Gastroesophageal sphincter (tissue), 3 donors: ENCODE results near the gene TMEM125.

ENCODE experiments used
- POLR2AphosphoS5 ChIP-seq: sonication (generic); formaldehyde crosslinking; IDR thresholded peaks from one replicate; pipeline ENCODE4 v1.6.1; 2017; ENCODE audit warnings: antibody characterized with exemption
- TF ChIP-seq, protein P1 (sequence below), 4 experiments: fragments of 200-600 bp in 2 of 4; fragments of 450-650 bp in 2 of 4; sonication (generic) in 1 of 4; IDR thresholded peaks; one replicate each; pipeline ENCODE4 v1.5.1; 2017 to 2019; ENCODE audit warnings: antibody characterized with exemption in 4 of 4, mild to moderate bottlenecking in 2 of 4, moderate library complexity in 2 of 4

DNA sequence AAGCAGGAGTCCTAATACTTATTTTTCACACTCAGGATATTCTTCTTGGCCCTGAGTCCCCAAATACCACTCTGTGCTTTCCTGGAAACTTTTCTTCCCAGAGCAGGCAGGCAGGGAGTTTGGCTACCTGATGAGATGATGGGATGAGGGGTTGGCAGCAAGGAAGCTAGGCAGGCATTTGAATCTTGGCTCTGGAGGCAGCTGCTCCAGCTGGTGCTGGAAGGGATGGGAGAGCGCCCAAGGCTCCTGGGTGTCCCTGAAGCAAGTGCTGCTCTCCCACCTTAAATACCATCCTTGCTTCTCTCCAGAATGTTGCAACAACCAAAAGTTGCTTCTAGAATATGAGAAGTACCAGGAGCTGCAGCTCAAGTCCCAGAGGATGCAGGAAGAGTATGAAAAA is 48.0 kb upstream of the TMEM125 start:
- TF ChIP-seq, protein P1, sequence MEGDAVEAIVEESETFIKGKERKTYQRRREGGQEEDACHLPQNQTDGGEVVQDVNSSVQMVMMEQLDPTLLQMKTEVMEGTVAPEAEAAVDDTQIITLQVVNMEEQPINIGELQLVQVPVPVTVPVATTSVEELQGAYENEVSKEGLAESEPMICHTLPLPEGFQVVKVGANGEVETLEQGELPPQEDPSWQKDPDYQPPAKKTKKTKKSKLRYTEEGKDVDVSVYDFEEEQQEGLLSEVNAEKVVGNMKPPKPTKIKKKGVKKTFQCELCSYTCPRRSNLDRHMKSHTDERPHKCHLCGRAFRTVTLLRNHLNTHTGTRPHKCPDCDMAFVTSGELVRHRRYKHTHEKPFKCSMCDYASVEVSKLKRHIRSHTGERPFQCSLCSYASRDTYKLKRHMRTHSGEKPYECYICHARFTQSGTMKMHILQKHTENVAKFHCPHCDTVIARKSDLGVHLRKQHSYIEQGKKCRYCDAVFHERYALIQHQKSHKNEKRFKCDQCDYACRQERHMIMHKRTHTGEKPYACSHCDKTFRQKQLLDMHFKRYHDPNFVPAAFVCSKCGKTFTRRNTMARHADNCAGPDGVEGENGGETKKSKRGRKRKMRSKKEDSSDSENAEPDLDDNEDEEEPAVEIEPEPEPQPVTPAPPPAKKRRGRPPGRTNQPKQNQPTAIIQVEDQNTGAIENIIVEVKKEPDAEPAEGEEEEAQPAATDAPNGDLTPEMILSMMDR (IDR thresholded peaks at IDR 0.05), result no peak
- no peak for TF ChIP-seq POLR2AphosphoS5
